WTC11 (cell line): ENCODE data around the gene HOXB5. TPM values are rescaled to one million over a fixed set of nuclear protein-coding genes. Genes with fewer than 3 reads are reported as not detected.

Experiments
- ATAC-seq: fragments of 200-7000 bp; cut with Tn5 transposase; 2 replicates; pipeline ENCODE4 v1.10.0; 2021; ENCODE audit warnings: mild to moderate bottlenecking, moderate library complexity
- CTCF ChIA-PET: fragments of 300-600 bp; sonication (Branson Sonifier 250); formaldehyde crosslinking; loops from one replicate; lab custom pipeline; 2021; ENCODE audit warnings: antibody characterized with exemption; lab: Charles Lee
- POLR2A ChIA-PET: fragments of 350-600 bp; sonication (Branson Sonifier 250); formaldehyde crosslinking; loops from one replicate; lab custom pipeline; 2021; ENCODE audit warnings: antibody characterized with exemption; lab: Charles Lee
- DNase-seq: peaks from one replicate; pipeline ENCODE4 v3.0.0; 2021; ENCODE audit warnings: low spot score
- H3K27ac Mint-ChIP-seq: 2 replicates; pipeline ENCODE4 v1.8.0; 2021; ENCODE audit warnings: mixed read lengths
- H3K27me3 Mint-ChIP-seq: 2 replicates; pipeline ENCODE4 v1.8.0; 2021; ENCODE audit warnings: low read depth, mild to moderate bottlenecking, moderate library complexity, mixed read lengths
- H3K36me3 Mint-ChIP-seq: 2 replicates; pipeline ENCODE4 v1.8.0; 2021; ENCODE audit warnings: mixed read lengths
- H3K4me1 Mint-ChIP-seq: 2 replicates; pipeline ENCODE4 v1.8.0; 2022; ENCODE audit warnings: mixed read lengths
- H3K4me3 Mint-ChIP-seq: 2 replicates; pipeline ENCODE4 v1.8.0; 2021; ENCODE audit warnings: mild to moderate bottlenecking, moderate library complexity, mixed read lengths
- H3K9me3 Mint-ChIP-seq: 2 replicates; pipeline ENCODE4 v1.8.0; 2021; ENCODE audit warnings: mixed read lengths
- AR ChIP-seq: fragments of 250-450 bp; sonication (Bioruptor Pico); IDR thresholded peaks from 2 replicates; pipeline ENCODE4 v1.9.0; 2021; ENCODE audit warnings: mild to moderate bottlenecking
- CTCF ChIP-seq: fragments of 200-600 bp; IDR thresholded peaks from 2 replicates; pipeline ENCODE4 v1.8.0; 2022; ENCODE audit warnings: antibody characterized with exemption
- E2F5 ChIP-seq: sonication (generic); formaldehyde crosslinking; IDR thresholded peaks from 2 replicates; pipeline ENCODE4 v1.8.1; 2022; ENCODE audit warnings: mild to moderate bottlenecking, moderate library complexity, missing genetic modification reagents
- ELF4 ChIP-seq: sonication (generic); formaldehyde crosslinking; IDR thresholded peaks from 2 replicates; pipeline ENCODE4 v1.8.1; 2022; ENCODE audit warnings: low read depth, mild to moderate bottlenecking, moderate library complexity, missing genetic modification reagents
- GTF2I ChIP-seq: fragments of 250-450 bp; sonication (Bioruptor Pico); conservative IDR thresholded peaks from 2 replicates; pipeline ENCODE4 v1.4.0; 2021; ENCODE audit warnings: mild to moderate bottlenecking
- JUN ChIP-seq: sonication (generic); formaldehyde crosslinking; IDR thresholded peaks from 2 replicates; pipeline ENCODE4 v1.8.0; 2023; ENCODE audit warnings: mild to moderate bottlenecking, missing genetic modification reagents
- NFE2L1 ChIP-seq: sonication (generic); formaldehyde crosslinking; IDR thresholded peaks from 2 replicates; pipeline ENCODE4 v1.8.1; 2023; ENCODE audit warnings: missing genetic modification reagents
- NFYB ChIP-seq: sonication (generic); formaldehyde crosslinking; conservative IDR thresholded peaks from 2 replicates; pipeline ENCODE4 v1.8.0; 2022; ENCODE audit warnings: low read depth, missing genetic modification reagents
- PREB ChIP-seq: sonication (generic); formaldehyde crosslinking; IDR thresholded peaks from 2 replicates; pipeline ENCODE4 v1.8.1; 2022; ENCODE audit warnings: mild to moderate bottlenecking, missing genetic modification reagents, moderate library complexity, borderline replicate concordance
- SMAD3 ChIP-seq: sonication (generic); formaldehyde crosslinking; IDR thresholded peaks from 2 replicates; pipeline ENCODE4 v1.8.0; 2022; ENCODE audit warnings: missing genetic modification reagents, mild to moderate bottlenecking, borderline replicate concordance
- SMAD4 ChIP-seq: sonication (generic); formaldehyde crosslinking; IDR thresholded peaks from 2 replicates; pipeline ENCODE4 v1.8.0; 2022; ENCODE audit warnings: mild to moderate bottlenecking, missing genetic modification reagents
- TEAD4 ChIP-seq: sonication (generic); formaldehyde crosslinking; IDR thresholded peaks from 2 replicates; pipeline ENCODE4 v1.8.0; 2022; ENCODE audit warnings: mild to moderate bottlenecking, missing genetic modification reagents
- ZNF425 ChIP-seq: fragments of 250-450 bp; sonication (Bioruptor Pico); conservative IDR thresholded peaks from 2 replicates; pipeline ENCODE4 v1.9.0; 2021; ENCODE audit warnings: mild to moderate bottlenecking
- ZSCAN18 ChIP-seq: fragments of 250-450 bp; sonication (Bioruptor Pico); IDR thresholded peaks from 2 replicates; pipeline ENCODE4 v2.1.2; 2022; ENCODE audit warnings: mild to moderate bottlenecking, moderate library complexity
- total RNA-seq: library from RNA; stranded (reverse); gene quantifications from 3 replicates; pipeline ENCODE4 v1.2.3, GENCODE V29; 2021
- TF ChIP-seq, protein P1 (sequence below): sonication (generic); formaldehyde crosslinking; IDR thresholded peaks from 2 replicates; pipeline ENCODE4 v1.8.1; 2023; ENCODE audit warnings: mild to moderate bottlenecking, missing genetic modification reagents, moderate library complexity

The HOXB5 gene
- total RNA-seq, 1 experiment from 2014 or later: not detected

- no peak for TF ChIP-seq CTCF
- TF ChIP-seq NFYB: no peak
- TF ChIP-seq NFE2L1 (CRISPR knock-in tag): no peak
- TF ChIP-seq GTF2I: no peak
- no peak for TF ChIP-seq AR (CRISPR knock-in tag)
- TF ChIP-seq E2F5: no peak
- TF ChIP-seq, all 79 proteins: peak for 0
Observed at GRCh38 chr17:48622857-48623256, 29.3 kb upstream of the HOXB5 start (continued).

- ATAC-seq (no peak), DNase-seq (no peak)
- ChIA-PET CTCF (interaction anchor here (0.9 to 4.1 kb wide), 4 partner anchors 15 to 341 kb away, joined by 3 to 27 read pairs (median 6); no protein-coding TSS in a partner anchor), POLR2A (no interaction called here)
- Mint-ChIP-seq H3K9me3 (no peaks in the 10 kb centered on the region), H3K4me3 (no peak overlapping the region), H3K27me3 (peaks cover 100% of the 10 kb centered on the region; the same call in 1 of the 2 replicates), H3K27ac (no peak overlapping the region), H3K36me3 (no peaks in the 10 kb centered on the region), H3K4me1 (peaks cover 25% of the 10 kb centered on the region)
- no peak for TF ChIP-seq JUN (CRISPR knock-in tag)
- no peak for TF ChIP-seq TEAD4 (CRISPR knock-in tag)
- TF ChIP-seq SMAD4 (CRISPR knock-in tag): no peak
- no peak for TF ChIP-seq ZNF425
- TF ChIP-seq, protein P1, sequence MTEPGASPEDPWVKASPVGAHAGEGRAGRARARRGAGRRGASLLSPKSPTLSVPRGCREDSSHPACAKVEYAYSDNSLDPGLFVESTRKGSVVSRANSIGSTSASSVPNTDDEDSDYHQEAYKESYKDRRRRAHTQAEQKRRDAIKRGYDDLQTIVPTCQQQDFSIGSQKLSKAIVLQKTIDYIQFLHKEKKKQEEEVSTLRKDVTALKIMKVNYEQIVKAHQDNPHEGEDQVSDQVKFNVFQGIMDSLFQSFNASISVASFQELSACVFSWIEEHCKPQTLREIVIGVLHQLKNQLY (CRISPR knock-in tag): no peak
- TF ChIP-seq PREB: no peak
- no peak for TF ChIP-seq ZSCAN18 (CRISPR knock-in tag)
- no peak for TF ChIP-seq ELF4 (CRISPR knock-in tag)
- no peak for TF ChIP-seq AR (CRISPR knock-in tag)
- TF ChIP-seq CTCF: no peak
- no peak for TF ChIP-seq SMAD3
Observed at GRCh38 chr17:48621410-48622392, 28.1 kb upstream of the HOXB5 start.
